ENCODE measurements around the gene EFHC2. TPM values are rescaled to one million over a fixed set of nuclear protein-coding genes. Genes with fewer than 3 reads are reported as not detected.

EFHC2 gene
- total and polyA plus RNA-seq, 4 donors, result 0.08 to 0.56 TPM; not detected in 2

GRCh38 chrX:44290718-44291117, 52.8 kb downstream of the EFHC2 start:
- Histone ChIP-seq H3K4me1 (ENCODE audit: control insufficient read depth in 4 of 4, insufficient read depth in 4 of 4, low read length in 3 of 4) (peaks cover 0 to 2% (median 0%) of the 10 kb centered on the region in 4 donors), H3K9me3 (ENCODE audit: control insufficient read depth in 4 of 4, low read length in 3 of 4) (no peaks in the 10 kb centered on the region), H3K27ac (ENCODE audit: low read depth in 1 of 2, low read length in 2 of 2) (no peak overlapping the region), H3K9ac (ENCODE audit: low read depth in 1 of 2, low read length in 2 of 2) (no peak overlapping the region), H3K4me3 (ENCODE audit: low read depth in 1 of 3, low read length in 3 of 3) (no peak overlapping the region), H3K27me3 (ENCODE audit: control insufficient read depth in 4 of 4, insufficient read depth in 4 of 4, low read length in 3 of 4) (no peaks in the 10 kb centered on the region), H3K36me3 (ENCODE audit: control insufficient read depth in 4 of 4, insufficient read depth in 3 of 4, low read depth in 1 of 4, low read length in 3 of 4) (no peaks in the 10 kb centered on the region)
- no peak for DNase-seq (ENCODE audit: low spot score)
- 90% methylated on average over 5 of the region's 5 CpGs for WGBS
- TF ChIP-seq NR2F2 (IDR thresholded peaks at IDR 0.05), result no peak
- no peak for TF ChIP-seq FOXA2 (IDR thresholded peaks at IDR 0.05)
- TF ChIP-seq REST (IDR thresholded peaks at IDR 0.05), result no peak
- TF ChIP-seq SP1 (IDR thresholded peaks at IDR 0.05), result no peak
- no peak for TF ChIP-seq JUND (IDR thresholded peaks at IDR 0.05)
- TF ChIP-seq CTCF (IDR thresholded peaks at IDR 0.05; ENCODE audit: low read depth, low read length, missing input control), result no peak
- no peak for TF ChIP-seq ATF3 (IDR thresholded peaks at IDR 0.05)
- TF ChIP-seq RAD21 (IDR thresholded peaks at IDR 0.05), result no peak

- H3K4me3 ChIP-seq (ENCODE audit: low read depth in 1 of 3, low read length in 3 of 3), result no peak overlapping the region
- WGBS, result 91% methylated on average over 10 of the region's 10 CpGs
- DNase-seq (ENCODE audit: low spot score), result no peak
- H3K9ac ChIP-seq (ENCODE audit: low read depth in 1 of 2, low read length in 2 of 2), result no peak overlapping the region
- H3K36me3 ChIP-seq (ENCODE audit: control insufficient read depth in 4 of 4, insufficient read depth in 3 of 4, low read depth in 1 of 4, low read length in 3 of 4), result no peaks in the 10 kb centered on the region
- H3K27me3 ChIP-seq (ENCODE audit: control insufficient read depth in 4 of 4, insufficient read depth in 4 of 4, low read length in 3 of 4), result no peaks in the 10 kb centered on the region
- no peak overlapping the region for H3K27ac ChIP-seq (ENCODE audit: low read depth in 1 of 2, low read length in 2 of 2)
- no peak for TF ChIP-seq EGR1 (IDR thresholded peaks at IDR 0.05; ENCODE audit: low read depth in 2 of 2)
- no peak for TF ChIP-seq ZBTB33 (IDR thresholded peaks at IDR 0.05)
- no peak for TF ChIP-seq JUND (IDR thresholded peaks at IDR 0.05)
- TF ChIP-seq RXRA (IDR thresholded peaks at IDR 0.05), result no peak
- TF ChIP-seq HNF4A (conservative IDR thresholded peaks at IDR 0.05), result no peak
- TF ChIP-seq FOXA1 (IDR thresholded peaks at IDR 0.05), result no peak
- no peak for TF ChIP-seq HNF4G (IDR thresholded peaks at IDR 0.05)
- TF ChIP-seq GABPA (IDR thresholded peaks at IDR 0.05 in 1 of 2, conservative IDR thresholded peaks at IDR 0.05 in 1 of 2), result no peak
- no peak for TF ChIP-seq REST (IDR thresholded peaks at IDR 0.05)
- no peak for TF ChIP-seq NR2F2 (IDR thresholded peaks at IDR 0.05)
- no peak for TF ChIP-seq RAD21 (IDR thresholded peaks at IDR 0.05)
- no peak for TF ChIP-seq SP1 (IDR thresholded peaks at IDR 0.05)
- no peak for TF ChIP-seq MAX (IDR thresholded peaks at IDR 0.05)
- TF ChIP-seq ATF3 (IDR thresholded peaks at IDR 0.05), result no peak
- no peak for TF ChIP-seq TAF1 (conservative IDR thresholded peaks at IDR 0.05)
- no peak for TF ChIP-seq CTCF (IDR thresholded peaks at IDR 0.05; ENCODE audit: low read depth, low read length, missing input control)
- no peak for TF ChIP-seq FOXA2 (IDR thresholded peaks at IDR 0.05)
- no peak for TF ChIP-seq YY1 (IDR thresholded peaks at IDR 0.05)
- no peaks in the 10 kb centered on the region for H3K9me3 ChIP-seq (ENCODE audit: control insufficient read depth in 4 of 4, low read length in 3 of 4)
- no peaks in the 10 kb centered on the region for H3K4me1 ChIP-seq (ENCODE audit: control insufficient read depth in 4 of 4, insufficient read depth in 4 of 4, low read length in 3 of 4)
Measured at GRCh38 chrX:44282753-44283152, 60.7 kb downstream of the EFHC2 start.

Measured in liver (tissue), 9 donors.